Measurements from ENCODE around the gene WNT5A.

WNT5A gene

GRCh38 chr3:55486857-55487380 lies at the start of gene WNT5A:
Gene WNT5A (minus strand): TSS chr3:55487306. CDS start chr3:55486985, 321 bp downstream.
- DNase-seq (ENCODE audit: extremely low read depth, low read depth), result no peak
- no peak for TF ChIP-seq CTCF (IDR thresholded peaks at IDR 0.05; ENCODE audit: low read depth, low read length, missing control alignments)
- H3K4me3 ChIP-seq (replicated peaks; ENCODE audit: low read depth, low read length), result peak within 1 kb of the TSS; percentile 88

- no peak overlapping the region for H3K4me3 ChIP-seq (replicated peaks; ENCODE audit: low read depth, low read length)
- DNase-seq (ENCODE audit: extremely low read depth, low read depth), result no peak
- TF ChIP-seq CTCF (IDR thresholded peaks at IDR 0.05; ENCODE audit: low read depth, low read length, missing control alignments), result no peak
These were observed 47.8 kb upstream of the WNT5A start for GRCh38 chr3:55534876-55535275.

GRCh38 chr3:55532806-55533205 lies 45.7 kb upstream of the WNT5A start:
- H3K4me3 ChIP-seq (replicated peaks; ENCODE audit: low read depth, low read length), result no peak overlapping the region
- no peak for TF ChIP-seq CTCF (IDR thresholded peaks at IDR 0.05; ENCODE audit: low read depth, low read length, missing control alignments)
- DNase-seq (ENCODE audit: extremely low read depth, low read depth), result no peak

GRCh38 chr3:55531321-55531720 lies 44.2 kb upstream of the WNT5A start:
- TF ChIP-seq CTCF (IDR thresholded peaks at IDR 0.05; ENCODE audit: low read depth, low read length, missing control alignments), result no peak
- DNase-seq (ENCODE audit: extremely low read depth, low read depth), result no peak

GRCh38 chr3:55527361-55527760 lies 40.3 kb upstream of the WNT5A start:
- H3K4me3 ChIP-seq (replicated peaks; ENCODE audit: low read depth, low read length), result no peak overlapping the region
- no peak for DNase-seq (ENCODE audit: extremely low read depth, low read depth)
- no peak for TF ChIP-seq CTCF (IDR thresholded peaks at IDR 0.05; ENCODE audit: low read depth, low read length, missing control alignments)

More at GRCh38 chr3:55531321-55531720, 44.2 kb upstream of the WNT5A start:
- no peak overlapping the region for H3K4me3 ChIP-seq (replicated peaks; ENCODE audit: low read depth, low read length)

- DNase-seq (ENCODE audit: extremely low read depth, low read depth), result no peak
- H3K4me3 ChIP-seq (replicated peaks; ENCODE audit: low read depth, low read length), result no peak overlapping the region
- TF ChIP-seq CTCF (IDR thresholded peaks at IDR 0.05; ENCODE audit: low read depth, low read length, missing control alignments), result no peak
These were observed 39.4 kb upstream of the WNT5A start for GRCh38 chr3:55526332-55527030.
